Suprapubic skin (tissue), 4 donors: ENCODE measurements around the gene HPCAL1. TPM values are rescaled to one million over a fixed set of nuclear protein-coding genes. Genes with fewer than 3 reads are reported as not detected.

ENCODE experiments used
- DNase-seq, 2 donors: peaks; one replicate each; pipeline ENCODE4 v3.0.0-alpha.2; 2019; ENCODE audit warnings: low spot score in 2 of 2
- H3K27ac ChIP-seq: fragments of 200-600 bp; sonication (generic); one replicate; pipeline ENCODE4 v1.5.1; 2019
- H3K27me3 ChIP-seq: fragments of 200-600 bp; sonication (generic); one replicate; pipeline ENCODE4 v1.5.1; 2019
- H3K36me3 ChIP-seq: fragments of 200-600 bp; sonication (generic); one replicate; pipeline ENCODE4 v1.5.1; 2019
- H3K4me1 ChIP-seq: fragments of 200-600 bp; sonication (generic); one replicate; pipeline ENCODE4 v1.5.1; 2019
- H3K4me3 ChIP-seq: fragments of 200-600 bp; sonication (generic); one replicate; pipeline ENCODE4 v1.5.1; 2019; ENCODE audit warnings: mild to moderate bottlenecking
- H3K9me3 ChIP-seq: fragments of 200-600 bp; sonication (generic); one replicate; pipeline ENCODE4 v1.5.1; 2019
- CTCF ChIP-seq, 2 donors: fragments of 200-600 bp in 1 of 2; fragments of 450-650 bp in 1 of 2; sonication (generic) in 1 of 2; IDR thresholded peaks; one replicate each; pipeline ENCODE4 v1.5.1; 2016 to 2019; ENCODE audit warnings: antibody characterized with exemption in 2 of 2, mild to moderate bottlenecking in 1 of 2, moderate library complexity in 1 of 2
- EP300 ChIP-seq: sonication (generic); formaldehyde crosslinking; IDR thresholded peaks from one replicate; pipeline ENCODE4 v1.6.1; 2017; ENCODE audit warnings: antibody characterized with exemption
- POLR2A ChIP-seq, 2 donors: fragments of 450-650 bp; IDR thresholded peaks; one replicate each; pipeline ENCODE4 v1.6.1; 2017; ENCODE audit warnings: antibody characterized with exemption in 2 of 2, mild to moderate bottlenecking in 2 of 2, moderate library complexity in 2 of 2
- POLR2AphosphoS5 ChIP-seq, 3 donors: sonication (generic); formaldehyde crosslinking; IDR thresholded peaks; one replicate each; pipeline ENCODE4 v1.6.1; 2017; ENCODE audit warnings: antibody characterized with exemption in 3 of 3
- WGBS: methylation state at CpG from one replicate; pipeline ENCODE4 v1.1.5; 2018; 5-methylcytosine and 5-hydroxymethylcytosine counted together
- total RNA-seq, 4 donors: library from RNA; depleted of rRNA; stranded (reverse); fragments of >200 nt; gene quantifications; one replicate each; pipeline ENCODE4 v1.1.0, GENCODE V29; 2016

Gene HPCAL1
- total RNA-seq, 4 donors from 2014 or later, result 27.7 to 40.7 (median 35.3) TPM

GRCh38 chr2:10447300-10447894 lies 144.7 kb downstream of the HPCAL1 start:
- peak overlapping the region; percentile 59 for H3K4me3 ChIP-seq
- H3K9me3 ChIP-seq, result no peaks in the 10 kb centered on the region
- DNase-seq, result peak in 1 of 2 donors; percentile 61
- H3K27ac ChIP-seq, result peak overlapping the region; percentile 87
- WGBS, result 22% methylated on average over 30 of the region's 32 CpGs
- TF ChIP-seq EP300 (no peak), POLR2A (IDR thresholded peaks at IDR 0.05) (no peak), POLR2AphosphoS5 (IDR thresholded peaks at IDR 0.05) (no peak), CTCF (IDR thresholded peaks at IDR 0.05) (no peak)
- H3K36me3 ChIP-seq, result peaks cover 21% of the 10 kb centered on the region
- H3K4me1 ChIP-seq, result peaks cover 31% of the 10 kb centered on the region
- no peaks in the 10 kb centered on the region for H3K27me3 ChIP-seq

GRCh38 chr2:10447895-10448575 lies 145.3 kb downstream of the HPCAL1 start, which contains the start of gene ODC1:
Gene ODC1 (minus strand): TSS chr2:10448327. CDS start chr2:10445032, 3,295 bp downstream.
- WGBS, result no CpG with 5 or more reads among the region's 99 CpGs
- H3K27me3 ChIP-seq, result no peaks in the 10 kb centered on the region
- TF ChIP-seq POLR2AphosphoS5 (IDR thresholded peaks at IDR 0.05) (no peak), EP300 (no peak), CTCF (IDR thresholded peaks at IDR 0.05) (no peak), POLR2A (IDR thresholded peaks at IDR 0.05) (peak; percentile 32 to 77)
- peak; percentile 95 for DNase-seq
- H3K27ac ChIP-seq, result peak within 1 kb of the TSS; percentile 87
- H3K36me3 ChIP-seq, result peaks cover 15% of the 10 kb centered on the region
- H3K4me1 ChIP-seq, result peaks cover 35% of the 10 kb centered on the region
- H3K4me3 ChIP-seq, result peak within 1 kb of the TSS; percentile 59
- H3K9me3 ChIP-seq, result no peaks in the 10 kb centered on the region

GRCh38 chr2:10448576-10449485 lies 146.1 kb downstream of the HPCAL1 start:
- Histone ChIP-seq H3K36me3 (peaks cover 8% of the 10 kb centered on the region), H3K9me3 (no peaks in the 10 kb centered on the region), H3K4me1 (peaks cover 43% of the 10 kb centered on the region), H3K27ac (peak overlapping the region; percentile 69), H3K27me3 (no peaks in the 10 kb centered on the region), H3K4me3 (peak overlapping the region; percentile 59)
- TF ChIP-seq EP300 (no peak), POLR2A (IDR thresholded peaks at IDR 0.05) (peak in 1 of 2 donors; percentile 17), POLR2AphosphoS5 (IDR thresholded peaks at IDR 0.05) (peak in 1 of 3 donors; percentile 81), CTCF (IDR thresholded peaks at IDR 0.05) (peak in 1 of 2 donors; percentile 8)
- DNase-seq, result peak in 1 of 2 donors; percentile 89
- 4% methylated on average over 25 of the region's 73 CpGs for WGBS

- Histone ChIP-seq H3K27me3 (no peaks in the 10 kb centered on the region), H3K27ac (no peak overlapping the region), H3K9me3 (no peaks in the 10 kb centered on the region), H3K4me3 (peak overlapping the region; percentile 59), H3K36me3 (peaks cover 2% of the 10 kb centered on the region), H3K4me1 (peaks cover 50% of the 10 kb centered on the region)
- DNase-seq, result no peak
- TF ChIP-seq POLR2AphosphoS5 (IDR thresholded peaks at IDR 0.05) (no peak), CTCF (IDR thresholded peaks at IDR 0.05) (no peak), EP300 (no peak), POLR2A (IDR thresholded peaks at IDR 0.05) (no peak)
- 39% methylated on average over 5 of the region's 5 CpGs for WGBS
These were observed 146.8 kb downstream of the HPCAL1 start for GRCh38 chr2:10449486-10449831.
